ENCODE measurements around the gene ZRSR2.
"Not testable (repeated sequence)": the region's sequence is repeated elsewhere in the genome, so short reads cannot be mapped to it uniquely, and the experiment has no call there.

The ZRSR2 gene, protein sequence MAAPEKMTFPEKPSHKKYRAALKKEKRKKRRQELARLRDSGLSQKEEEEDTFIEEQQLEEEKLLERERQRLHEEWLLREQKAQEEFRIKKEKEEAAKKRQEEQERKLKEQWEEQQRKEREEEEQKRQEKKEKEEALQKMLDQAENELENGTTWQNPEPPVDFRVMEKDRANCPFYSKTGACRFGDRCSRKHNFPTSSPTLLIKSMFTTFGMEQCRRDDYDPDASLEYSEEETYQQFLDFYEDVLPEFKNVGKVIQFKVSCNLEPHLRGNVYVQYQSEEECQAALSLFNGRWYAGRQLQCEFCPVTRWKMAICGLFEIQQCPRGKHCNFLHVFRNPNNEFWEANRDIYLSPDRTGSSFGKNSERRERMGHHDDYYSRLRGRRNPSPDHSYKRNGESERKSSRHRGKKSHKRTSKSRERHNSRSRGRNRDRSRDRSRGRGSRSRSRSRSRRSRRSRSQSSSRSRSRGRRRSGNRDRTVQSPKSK

GRCh38 chrX:15789979-15790768 lies at the start of gene ZRSR2:
Gene ZRSR2, plus strand, starts transcription at chrX:15790484. Its CDS starts 12 bp downstream, at chrX:15790496.
- DNase-seq: peak; percentile 85

DNA sequence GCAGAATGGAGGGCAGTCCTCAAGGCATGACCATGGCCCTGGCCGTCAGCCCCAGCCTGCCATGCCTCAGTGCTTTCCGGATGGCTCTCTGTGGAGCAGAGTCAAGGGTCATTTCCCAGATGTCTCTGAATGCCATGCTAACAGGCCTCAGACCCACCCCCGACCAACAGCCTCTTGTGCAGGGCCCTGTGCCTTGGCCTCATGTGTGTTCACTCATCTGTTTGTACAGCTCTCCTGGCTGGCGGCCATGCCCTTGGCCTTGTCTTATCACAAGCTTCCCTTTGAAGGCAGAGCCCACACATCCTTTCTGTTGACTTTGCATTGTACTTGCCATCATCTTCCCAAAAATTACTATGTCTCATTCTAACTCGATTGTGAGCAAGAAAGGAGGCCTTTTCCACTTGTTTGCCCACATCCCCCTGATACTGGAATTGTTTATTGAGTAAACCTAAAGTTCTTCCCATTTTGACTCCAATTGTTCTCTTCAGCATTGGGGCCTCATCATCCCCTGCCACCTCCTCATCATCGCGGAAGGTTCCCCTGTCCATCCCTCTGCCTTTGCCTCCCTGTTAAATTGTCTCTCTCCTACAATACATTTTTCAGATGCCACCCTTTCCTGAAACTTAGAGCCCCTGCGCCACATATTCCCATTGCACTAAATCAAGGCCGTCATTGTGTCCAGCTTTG lies 46.0 kb upstream of the ZRSR2 start:
- DNase-seq: no peak

GRCh38 chrX:15745179-15745578 lies 45.1 kb upstream of the ZRSR2 start:
- no peak for DNase-seq

DNA sequence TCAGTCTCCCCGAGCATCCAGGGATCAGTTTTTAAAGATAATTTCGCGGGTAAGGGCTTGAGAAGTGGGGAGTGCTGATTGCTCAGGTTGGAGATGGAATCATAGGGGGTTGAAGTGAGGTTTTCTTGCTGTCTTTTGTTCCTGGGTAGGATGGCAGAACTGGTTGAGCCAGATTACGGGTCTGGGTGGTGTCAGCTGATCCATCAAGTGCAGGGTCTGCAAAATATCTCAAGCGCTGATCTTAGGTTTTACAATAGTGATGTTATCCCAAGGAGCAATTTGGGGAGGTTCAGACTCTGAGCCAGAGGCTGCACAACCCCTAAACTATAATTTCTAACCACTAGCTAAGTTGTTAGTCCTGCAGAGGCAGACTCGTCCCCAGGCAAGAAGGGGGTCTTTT lies 43.6 kb upstream of the ZRSR2 start:
- not testable (repeated sequence) for DNase-seq

DNA sequence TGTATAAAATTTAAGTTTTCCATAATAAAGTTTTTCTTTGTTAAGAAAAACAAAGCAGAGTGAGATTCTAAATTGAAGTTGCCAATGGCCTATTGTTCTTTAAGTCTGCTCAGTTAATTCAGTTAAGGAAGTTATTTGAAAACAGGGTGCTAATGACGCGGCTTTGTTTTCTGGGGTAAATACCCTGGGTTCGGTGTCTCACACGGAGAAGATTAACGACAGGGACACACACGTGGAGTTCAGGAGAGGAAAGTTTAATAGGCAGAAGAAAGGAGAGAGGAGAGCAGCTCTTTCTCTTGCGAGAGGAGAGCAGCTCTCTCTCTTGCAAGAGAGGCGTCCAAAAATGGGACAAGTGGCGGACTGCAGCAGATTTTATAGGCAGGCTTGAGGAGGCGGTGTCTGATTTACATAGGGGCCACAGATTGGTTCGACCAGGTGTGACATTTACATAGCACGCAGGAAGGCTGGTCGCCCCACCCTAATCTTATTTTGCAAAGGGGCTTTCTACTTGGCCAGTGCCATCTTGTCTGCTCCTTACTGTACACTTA lies 42.6 kb upstream of the ZRSR2 start:
- DNase-seq: no peak

- DNase-seq: no peak
Observed at GRCh38 chrX:15748841-15749240, 41.4 kb upstream of the ZRSR2 start.

GRCh38 chrX:15749642-15750610 lies 40.4 kb upstream of the ZRSR2 start:
- peak; percentile 61 for DNase-seq

DNA sequence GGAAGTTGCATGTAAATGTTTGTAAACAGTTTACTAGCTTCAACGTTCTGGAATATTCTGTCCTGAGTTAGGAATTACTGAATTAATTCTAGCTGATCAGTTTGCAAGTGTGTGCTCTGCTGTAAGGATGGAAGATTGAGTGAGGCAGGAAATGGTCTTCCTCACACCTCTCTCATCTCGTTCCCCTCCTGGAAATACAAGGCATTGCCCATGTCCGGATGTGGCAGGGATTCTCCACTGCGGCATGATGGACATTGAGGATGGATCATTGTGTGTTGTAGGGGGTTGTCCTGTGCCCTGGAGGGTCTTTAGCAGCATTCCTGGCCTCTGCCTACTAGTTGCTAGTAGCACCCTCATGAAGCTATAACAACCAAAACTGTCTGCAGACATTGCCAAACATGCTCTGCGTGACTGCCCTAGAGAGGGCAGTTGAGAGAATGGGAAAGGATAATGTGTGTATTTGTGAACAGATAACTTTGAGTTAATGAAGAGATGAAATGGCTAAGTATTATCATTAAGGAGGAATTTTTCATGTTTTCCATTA lies 39.6 kb upstream of the ZRSR2 start:
- peak; percentile 14 for DNase-seq

DNA sequence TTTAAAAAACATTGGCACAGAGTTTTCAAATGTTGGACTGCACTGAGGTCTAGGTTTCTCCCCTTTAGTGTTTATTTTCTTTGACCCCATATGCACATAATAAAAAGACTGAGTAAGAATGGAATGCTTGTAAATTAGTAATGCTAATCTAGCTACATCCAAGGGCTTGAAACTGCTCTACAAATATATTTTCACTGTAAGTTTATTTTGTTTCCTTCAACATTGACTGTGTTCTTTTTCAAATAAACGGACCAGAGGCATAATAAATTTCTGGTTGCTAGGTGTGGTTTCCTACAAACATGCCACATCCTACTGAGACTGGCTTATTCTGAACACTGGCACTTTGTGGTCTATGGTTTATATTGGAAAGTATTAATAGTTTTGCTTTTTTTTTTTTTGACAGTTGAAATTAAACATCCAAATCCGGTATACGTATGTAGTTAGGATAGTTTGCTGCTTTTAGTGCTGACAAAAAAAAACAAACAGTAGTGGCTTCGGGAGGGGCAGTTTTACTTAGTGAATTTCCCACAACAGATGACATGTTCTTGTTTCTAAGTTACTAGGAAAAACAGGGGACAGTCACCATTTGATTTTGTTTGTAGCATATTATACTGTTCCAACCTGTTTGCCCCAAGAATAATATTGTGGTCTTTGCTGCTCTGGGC lies 39.0 kb upstream of the ZRSR2 start:
- peak; percentile 90 for DNase-seq

DNA sequence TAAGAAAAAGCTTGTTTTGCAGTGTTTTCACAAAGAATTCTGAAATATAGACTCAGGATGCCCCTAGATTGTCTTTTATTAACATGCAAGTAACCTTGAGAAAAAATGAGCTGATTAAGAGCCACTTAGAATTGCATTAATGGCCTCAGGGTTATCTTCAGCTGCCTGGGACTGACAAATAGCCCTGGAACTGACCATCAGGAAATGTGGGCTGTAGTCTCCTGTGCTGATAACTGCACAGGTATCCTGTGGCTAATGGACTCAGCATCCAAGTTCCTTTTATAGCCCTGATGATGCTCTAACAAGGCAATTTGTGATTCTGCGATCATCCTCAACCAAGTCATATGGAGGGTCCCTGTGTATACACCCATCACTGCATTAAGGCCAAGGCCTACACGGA lies 35.2 kb upstream of the ZRSR2 start:
- no peak for DNase-seq

GRCh38 chrX:15758140-15758539 lies 32.1 kb upstream of the ZRSR2 start:
- DNase-seq: peak; percentile 77

DNA sequence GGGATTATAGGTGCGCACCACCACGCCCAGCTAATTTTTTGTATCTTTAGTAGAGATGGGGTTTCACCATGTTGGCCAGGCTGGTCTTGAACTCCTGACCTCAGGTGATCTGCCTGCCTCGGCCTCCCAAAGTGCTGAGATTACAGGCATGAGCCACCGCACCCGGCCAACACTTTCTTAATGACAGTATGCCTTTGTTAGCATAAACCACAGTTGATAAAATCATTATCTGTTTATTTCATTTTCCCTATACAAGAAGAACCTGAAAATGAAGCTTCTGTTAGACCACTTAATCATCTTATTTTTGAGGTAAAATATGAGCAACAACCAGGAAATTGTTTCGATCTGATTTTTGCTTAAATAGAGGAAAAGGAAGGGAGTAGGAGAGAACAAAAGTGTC lies 30.4 kb upstream of the ZRSR2 start:
- DNase-seq: peak; percentile 19

GRCh38 chrX:15761564-15762191 lies 28.6 kb upstream of the ZRSR2 start:
- DNase-seq: peak; percentile 42

DNA sequence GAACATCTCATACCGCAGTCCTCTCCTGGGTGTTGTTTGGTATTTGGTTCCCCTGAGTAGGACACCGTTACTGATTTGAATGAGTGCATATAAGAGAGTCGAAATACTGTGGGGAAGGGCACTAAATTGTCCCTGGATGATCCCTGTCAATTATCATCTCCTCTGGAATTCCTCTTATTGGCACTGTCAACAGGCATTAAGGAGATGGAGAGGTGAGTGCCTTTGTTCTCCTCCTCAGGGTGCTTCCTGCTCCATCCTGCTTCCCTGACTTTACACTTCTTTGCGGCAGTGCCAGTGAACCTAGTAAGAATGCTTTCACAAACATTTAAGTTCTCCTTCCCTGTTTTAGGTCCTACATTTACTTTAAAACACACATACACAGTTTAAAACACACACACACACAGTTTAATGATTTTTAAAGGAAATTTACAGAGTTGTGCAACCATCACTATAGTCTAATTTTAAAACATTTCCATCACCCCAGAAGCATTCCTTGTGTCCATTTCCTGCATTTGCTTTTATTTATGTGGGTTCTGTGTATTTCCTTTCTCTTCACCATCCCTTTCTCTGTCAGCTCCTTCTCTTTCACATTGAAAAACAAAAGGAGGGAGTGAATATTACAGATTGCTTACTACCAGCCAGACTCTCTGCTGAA lies 20.9 kb upstream of the ZRSR2 start:
- DNase-seq: no peak

DNA sequence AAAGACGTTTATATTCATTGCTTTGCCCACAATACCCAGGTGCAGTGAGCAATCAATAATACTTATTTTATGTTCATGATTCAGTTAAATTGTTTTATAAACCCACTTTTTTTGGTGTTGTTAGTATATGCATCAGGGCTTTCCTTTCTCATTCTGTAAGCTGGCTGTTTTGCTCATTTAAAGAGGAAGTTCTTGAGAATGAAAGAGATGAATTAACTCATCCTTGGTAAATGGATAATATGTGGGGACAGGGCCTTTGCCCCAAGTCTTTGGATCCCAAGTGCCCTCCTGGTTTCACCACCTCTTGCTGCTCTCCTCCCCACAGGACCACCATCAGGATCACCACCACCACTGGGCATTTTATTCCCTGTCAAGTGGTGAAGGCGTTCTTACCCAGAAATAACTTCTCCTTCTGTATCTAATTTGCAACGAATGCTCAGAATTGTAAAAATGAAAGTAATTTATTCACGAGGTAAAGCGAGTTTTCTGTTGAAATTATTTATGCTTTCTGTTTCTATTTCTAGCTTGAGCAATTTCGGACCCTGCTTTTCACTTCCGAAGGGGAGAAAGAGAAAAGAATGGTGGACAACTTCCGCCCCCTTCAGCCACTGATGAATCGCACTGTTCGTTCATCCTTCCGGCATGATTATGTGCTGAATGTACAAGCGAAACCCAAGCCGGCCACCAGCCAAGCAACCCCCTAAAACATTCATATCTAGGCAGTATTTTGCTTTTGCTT lies 8.2 kb upstream of the ZRSR2 start:
- peak; percentile 29 for DNase-seq

DNA sequence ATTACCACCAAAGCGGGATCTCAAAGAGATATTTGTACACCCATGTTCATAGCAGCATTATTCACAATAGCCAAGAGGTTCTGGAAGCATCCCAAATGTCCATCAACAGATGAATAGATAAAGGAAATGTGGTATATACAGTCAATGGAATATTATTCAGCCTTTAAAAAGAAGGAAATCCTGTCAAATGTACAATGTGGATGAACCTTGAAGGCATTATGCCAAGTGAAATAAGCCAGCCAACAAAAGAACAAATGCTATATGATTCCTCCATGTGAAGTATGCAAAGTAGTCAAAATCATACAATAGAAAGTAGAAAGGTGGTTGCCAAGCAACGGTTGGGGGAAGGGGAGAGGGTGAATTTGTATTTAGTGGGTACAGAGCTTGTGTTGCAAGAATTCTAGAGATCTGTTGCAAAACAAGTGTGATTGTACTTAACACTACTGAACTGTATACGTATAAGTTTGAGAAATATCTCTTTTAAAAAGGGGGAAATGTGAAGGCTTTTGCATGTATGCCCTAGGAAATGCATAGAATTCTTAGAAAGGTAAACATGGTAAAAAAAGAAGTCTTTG lies 5.0 kb upstream of the ZRSR2 start:
- no peak for DNase-seq

GRCh38 chrX:15786915-15787314 lies 3.4 kb upstream of the ZRSR2 start:
- no peak for DNase-seq

GRCh38 chrX:15790769-15791290 lies 546 bp downstream of the ZRSR2 start:
- peak; percentile 24 for DNase-seq

- no peak for DNase-seq
Observed at GRCh38 chrX:15797707-15798106, 7.4 kb downstream of the ZRSR2 start.
